NK-92 (cell line): ENCODE data around the gene RPS26.
"Not testable (repeated sequence)": the region's sequence is repeated elsewhere in the genome, so short reads cannot be mapped to it uniquely, and the experiment has no call there.

Experiments
- DNase-seq: peaks from one replicate; lab custom pipeline; 2025; ENCODE audit not compliant: unreplicated experiment; lab: John Stamatoyannopoulos, UW

RPS26 gene

GRCh38 chr12:56020423-56021184, 21.1 kb upstream of the RPS26 start, which contains the start of gene IKZF4:
IKZF4 (plus strand) TSS chr12:56021043; CDS start chr12:56021494, 451 bp downstream.
- no peak for DNase-seq

- DNase-seq = no peak
Measured at GRCh38 chr12:56021889-56022497, 19.7 kb upstream of the RPS26 start.

DNA sequence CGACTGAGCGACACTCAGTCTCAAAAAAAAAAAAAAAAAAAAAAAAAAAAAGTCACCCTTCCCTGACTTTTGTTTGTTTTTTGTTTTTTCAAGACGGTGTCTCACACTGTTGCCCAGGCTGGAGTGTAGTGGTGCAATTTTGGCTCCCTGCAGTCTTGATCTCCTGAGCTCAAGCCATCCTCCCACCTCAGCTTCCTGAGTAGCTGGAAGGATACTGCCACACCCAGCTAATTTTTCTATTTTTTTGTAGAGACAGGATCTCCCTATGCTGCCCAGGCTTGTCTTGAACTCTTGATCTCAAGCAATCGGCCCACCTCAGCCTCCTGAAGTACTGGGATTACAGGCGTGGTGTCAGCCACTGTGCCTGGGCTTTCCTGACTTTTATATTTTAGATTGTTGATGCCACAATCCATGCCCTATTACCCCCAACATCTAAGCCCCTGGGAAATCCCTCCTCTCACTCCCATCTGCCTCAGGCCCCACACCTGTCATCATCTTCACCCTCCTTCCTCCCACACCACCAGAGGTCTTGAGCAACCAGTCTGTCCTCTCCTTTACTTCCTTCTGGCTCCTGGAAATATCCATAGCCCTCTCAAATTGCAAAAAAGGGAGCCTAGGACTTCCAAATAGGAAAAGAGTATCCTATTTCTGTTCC, 13.1 kb upstream of the RPS26 start:
- DNase-seq = no peak

- DNase-seq = no peak
Measured at GRCh38 chr12:56029166-56029519, 12.6 kb upstream of the RPS26 start.

DNA sequence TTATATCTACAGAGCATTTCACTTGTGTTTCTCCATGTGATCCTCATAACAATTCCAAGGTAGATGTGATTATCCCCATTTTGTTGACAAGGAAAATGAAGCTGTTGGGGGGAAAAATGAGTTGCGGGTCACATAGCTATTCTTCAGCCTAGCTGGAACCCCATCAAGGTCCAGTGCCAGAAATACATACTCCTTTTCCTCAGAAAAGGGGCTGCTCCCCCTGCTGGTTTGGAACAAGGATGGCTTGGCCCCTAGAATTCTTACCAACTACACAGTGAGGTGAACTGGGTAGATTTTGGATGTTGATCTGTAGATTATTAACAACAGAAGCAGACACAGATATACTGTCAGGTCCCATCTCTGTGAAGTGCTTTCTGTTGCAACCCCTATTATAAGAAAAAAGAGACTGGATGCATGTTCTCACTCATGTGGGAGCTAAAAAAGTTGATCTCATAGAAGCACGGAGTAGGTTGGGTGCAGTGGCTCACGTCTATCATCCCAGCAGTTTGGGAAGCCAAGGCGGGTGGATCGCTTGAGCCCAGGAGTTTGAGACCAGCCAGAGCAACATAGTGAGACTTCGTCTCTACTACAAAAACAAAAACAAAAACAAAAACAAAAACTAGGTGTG, 11.9 kb upstream of the RPS26 start:
- no peak for DNase-seq

GRCh38 chr12:56031987-56032386, 9.7 kb upstream of the RPS26 start:
- DNase-seq = no peak

GRCh38 chr12:56034586-56035332, 7.0 kb upstream of the RPS26 start:
- no peak for DNase-seq

GRCh38 chr12:56037161-56037560, 4.6 kb upstream of the RPS26 start:
- DNase-seq = no peak

GRCh38 chr12:56038022-56038655, 3.6 kb upstream of the RPS26 start:
- no peak for DNase-seq

DNA sequence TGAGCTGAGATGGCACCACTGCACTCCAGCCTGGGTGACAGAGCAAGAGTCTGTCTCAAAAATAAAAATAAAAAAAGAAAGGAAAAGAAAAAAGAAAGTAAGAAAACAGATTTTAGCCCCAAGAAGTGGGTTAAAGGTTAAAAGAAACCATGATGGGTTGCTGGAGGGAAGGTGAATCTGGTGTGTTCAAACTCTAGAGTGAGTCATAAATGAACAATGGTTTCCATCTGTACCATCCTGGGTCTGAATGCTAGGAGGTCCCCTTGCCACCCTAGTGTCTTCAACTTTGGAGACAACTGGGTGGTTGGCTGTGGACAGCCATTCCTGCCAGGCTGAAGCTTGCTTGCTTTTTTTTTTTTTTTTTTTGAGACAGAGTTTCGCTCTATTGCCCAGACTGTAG, 1.6 kb upstream of the RPS26 start:
- no peak for DNase-seq

GRCh38 chr12:56040963-56041551, 661 bp upstream of the RPS26 start:
- no peak for DNase-seq

- DNase-seq = not testable (repeated sequence)
Measured at GRCh38 chr12:56042430-56042813, 704 bp downstream of the RPS26 start.

DNA sequence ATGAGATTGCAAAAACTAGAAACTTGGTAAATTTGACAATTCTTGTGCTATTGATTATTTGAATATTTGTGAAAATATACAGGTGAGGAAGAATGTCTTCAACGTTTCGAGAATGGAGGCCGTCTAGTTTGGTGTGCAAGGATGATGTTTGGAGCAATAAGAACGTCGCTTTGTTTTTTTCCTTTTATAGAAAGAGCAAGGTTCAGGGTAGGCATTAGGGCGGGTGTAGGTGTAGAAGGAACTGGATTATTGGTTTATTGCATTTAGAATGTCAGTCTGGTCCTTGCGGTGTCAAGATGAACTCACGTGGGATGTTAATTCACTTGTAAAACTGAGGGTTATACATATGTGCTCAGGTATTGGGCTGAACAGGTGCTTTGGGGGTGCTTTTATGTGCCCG, 1.1 kb downstream of the RPS26 start:
- DNase-seq = no peak

GRCh38 chr12:56046027-56046780, 4.5 kb downstream of the RPS26 start:
- no peak for DNase-seq

DNA sequence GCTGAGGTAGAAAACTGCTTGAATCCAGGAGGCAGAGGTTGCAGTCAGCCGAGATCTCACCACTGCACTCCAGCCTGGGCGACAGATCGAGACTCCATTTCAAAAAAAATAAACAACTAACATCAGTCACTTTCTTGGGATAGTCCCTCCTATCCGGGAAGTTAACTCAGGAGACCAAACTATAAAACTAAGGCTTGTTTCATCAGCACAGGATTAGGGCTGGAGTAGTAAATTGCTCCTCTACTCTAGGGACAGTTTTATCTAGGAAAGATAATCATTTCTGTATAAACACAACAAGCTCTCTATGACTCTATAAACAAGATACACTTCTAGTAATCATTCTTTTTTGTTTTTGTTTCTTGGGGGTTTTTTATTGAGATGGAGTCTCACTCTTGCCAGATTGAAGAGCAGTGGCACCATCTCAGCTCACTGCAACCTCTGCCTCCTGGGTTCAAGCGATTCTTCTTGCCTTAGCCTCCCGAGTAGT, 11.7 kb downstream of the RPS26 start:
- DNase-seq = no peak

- DNase-seq = not testable (repeated sequence)
Measured at GRCh38 chr12:56059964-56060363, 18.2 kb downstream of the RPS26 start.

- DNase-seq = no peak
Measured at GRCh38 chr12:56061982-56062381, 20.3 kb downstream of the RPS26 start.

DNA sequence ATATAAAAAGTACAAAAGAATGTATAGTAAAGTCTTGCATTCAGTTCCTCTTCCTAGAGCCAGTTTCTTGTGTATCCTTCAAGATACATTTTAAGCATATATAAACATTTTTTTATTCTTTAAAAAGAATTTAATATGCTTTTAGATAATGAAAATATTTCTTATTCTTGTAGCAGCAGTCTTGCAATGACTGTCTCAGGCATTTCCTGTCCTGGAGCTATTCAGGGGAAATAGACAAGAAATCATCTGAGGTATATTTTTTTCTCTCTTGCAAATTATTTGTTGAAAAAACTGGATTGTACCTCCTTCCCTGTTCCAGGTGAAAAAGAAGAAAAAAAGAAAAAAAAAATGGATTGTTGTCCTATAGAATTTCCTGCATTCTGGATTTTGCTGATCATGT, 21.3 kb downstream of the RPS26 start:
- DNase-seq = no peak

DNA sequence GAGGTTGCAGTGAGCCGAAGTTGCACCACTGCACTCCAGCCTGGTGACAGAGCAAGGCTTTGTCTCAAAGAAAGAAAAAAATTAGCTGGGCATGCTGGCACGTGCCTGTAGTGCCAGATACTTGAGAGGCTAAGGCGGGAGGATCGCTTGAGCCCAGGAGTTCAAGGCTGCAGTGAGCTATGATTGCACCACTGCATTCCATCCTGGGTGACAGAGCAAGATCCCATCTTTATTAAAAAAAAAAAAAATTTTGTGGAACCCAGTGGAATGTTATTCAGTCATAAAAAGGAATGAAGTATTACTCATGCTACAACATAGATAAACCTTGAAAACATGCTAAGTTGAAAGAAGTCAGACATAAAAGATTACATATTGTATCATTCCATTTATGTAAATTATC, 29.9 kb downstream of the RPS26 start:
- no peak for DNase-seq
